ENCODE measurements around the gene C2CD2.

DNA sequence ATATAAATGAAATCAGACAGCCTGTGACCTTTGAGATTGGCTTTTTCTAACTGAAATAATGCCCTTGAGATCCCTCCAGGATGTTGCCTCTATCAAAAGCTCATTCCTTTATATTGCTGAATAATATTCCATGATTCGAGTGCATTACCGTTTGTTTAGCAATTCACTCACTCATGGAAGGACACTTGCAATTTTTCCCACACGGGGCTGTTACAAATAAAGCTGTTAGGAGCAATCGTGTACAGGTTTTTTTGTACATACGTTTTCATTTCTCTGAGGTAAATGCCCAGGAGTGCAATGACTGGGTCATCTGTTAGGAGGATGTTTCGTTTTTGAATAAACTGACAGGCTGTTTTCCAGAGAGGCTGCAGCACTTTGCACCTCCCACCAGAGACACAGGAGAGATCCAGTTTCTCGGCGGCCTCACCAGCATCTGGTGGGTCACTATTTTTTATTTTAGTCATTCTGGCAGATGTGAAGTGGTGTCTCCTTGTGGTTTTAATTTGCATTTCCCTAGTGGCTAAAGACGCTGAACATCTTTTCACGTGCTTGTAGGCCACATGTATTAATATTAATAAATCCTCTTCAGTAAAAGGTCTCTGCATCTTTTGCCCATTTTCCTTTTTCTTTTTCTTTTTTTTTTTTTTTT is 85.6 kb downstream of the C2CD2 start:
- TF ChIP-seq, protein P1, sequence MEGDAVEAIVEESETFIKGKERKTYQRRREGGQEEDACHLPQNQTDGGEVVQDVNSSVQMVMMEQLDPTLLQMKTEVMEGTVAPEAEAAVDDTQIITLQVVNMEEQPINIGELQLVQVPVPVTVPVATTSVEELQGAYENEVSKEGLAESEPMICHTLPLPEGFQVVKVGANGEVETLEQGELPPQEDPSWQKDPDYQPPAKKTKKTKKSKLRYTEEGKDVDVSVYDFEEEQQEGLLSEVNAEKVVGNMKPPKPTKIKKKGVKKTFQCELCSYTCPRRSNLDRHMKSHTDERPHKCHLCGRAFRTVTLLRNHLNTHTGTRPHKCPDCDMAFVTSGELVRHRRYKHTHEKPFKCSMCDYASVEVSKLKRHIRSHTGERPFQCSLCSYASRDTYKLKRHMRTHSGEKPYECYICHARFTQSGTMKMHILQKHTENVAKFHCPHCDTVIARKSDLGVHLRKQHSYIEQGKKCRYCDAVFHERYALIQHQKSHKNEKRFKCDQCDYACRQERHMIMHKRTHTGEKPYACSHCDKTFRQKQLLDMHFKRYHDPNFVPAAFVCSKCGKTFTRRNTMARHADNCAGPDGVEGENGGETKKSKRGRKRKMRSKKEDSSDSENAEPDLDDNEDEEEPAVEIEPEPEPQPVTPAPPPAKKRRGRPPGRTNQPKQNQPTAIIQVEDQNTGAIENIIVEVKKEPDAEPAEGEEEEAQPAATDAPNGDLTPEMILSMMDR (IDR thresholded peaks at IDR 0.05), result no peak
- TF ChIP-seq POLR2A (IDR thresholded peaks at IDR 0.05), result no peak
- no peak for TF ChIP-seq EP300 (IDR thresholded peaks at IDR 0.05)
